H1 (cell line): ENCODE results near the gene NQO2. TPM values are rescaled to one million over a fixed set of nuclear protein-coding genes. Genes with fewer than 3 reads are reported as not detected.

Source experiments
- CTCF ChIA-PET: fragments of 300-600 bp; sonication (Branson Sonifier 250); formaldehyde crosslinking; loops from one replicate; lab custom pipeline; 2021; ENCODE audit not compliant: partially characterized antibody; lab: Charles Lee
- POLR2A ChIA-PET: fragments of 300-600 bp; sonication (Branson Sonifier 250); formaldehyde crosslinking; loops from one replicate; lab custom pipeline; 2021; ENCODE audit warnings: inconsistent platforms; ENCODE audit not compliant: partially characterized antibody; lab: Charles Lee
- DNase-seq, 2 experiments: peaks; one replicate each; pipeline versions ENCODE4 v3.0.0 to v3.0.0-alpha.2; 2010 to 2022; ENCODE audit warnings: low spot score in 2 of 2, low read depth in 1 of 2, mixed read lengths in 1 of 2
- FAIRE-seq: peaks from 2 replicates; lab custom pipeline; 2011; peaks lifted over from hg19 to GRCh38; lab: Jason Lieb, UNC
- H2AFZ ChIP-seq: 2 replicates; pipeline ENCODE4 v1.8.1; 2012; ENCODE audit warnings: low read length, inconsistent platforms
- H2AK5ac ChIP-seq: 2 replicates; pipeline ENCODE4 v1.6.1; 2013; ENCODE audit warnings: low read depth, low read length
- H2BK120ac ChIP-seq: replicated peaks from 2 replicates; pipeline ENCODE3; 2013; ENCODE audit warnings: low read depth, low read length, inconsistent platforms
- H2BK12ac ChIP-seq: 2 replicates; pipeline ENCODE4 v1.6.1; 2013; ENCODE audit warnings: low read depth, low read length
- H2BK15ac ChIP-seq: 2 replicates; pipeline ENCODE4 v1.6.1; 2013; ENCODE audit warnings: low read length
- H2BK20ac ChIP-seq: 2 replicates; pipeline ENCODE4 v1.6.1; 2013; ENCODE audit warnings: low read length
- H2BK5ac ChIP-seq: 2 replicates; pipeline ENCODE4 v1.6.1; 2013; ENCODE audit warnings: low read depth, low read length
- H3K14ac ChIP-seq: 2 replicates; pipeline ENCODE4 v1.6.1; 2013; ENCODE audit warnings: inconsistent platforms; ENCODE audit not compliant: insufficient read length
- H3K18ac ChIP-seq: 2 replicates; pipeline ENCODE4 v1.6.1; 2013; ENCODE audit warnings: low read length; ENCODE audit errors: extremely low read depth
- H3K23ac ChIP-seq: 2 replicates; pipeline ENCODE4 v1.6.1; 2013; ENCODE audit warnings: inconsistent platforms; ENCODE audit not compliant: insufficient read length
- H3K23me2 ChIP-seq: 2 replicates; pipeline ENCODE4 v1.6.1; 2013; ENCODE audit warnings: low read depth, low read length
- H3K27ac ChIP-seq: 2 replicates; pipeline ENCODE4 v1.6.1; 2011; ENCODE audit warnings: low read depth, low read length, inconsistent platforms
- H3K27me3 ChIP-seq, 4 experiments: replicated peaks in 1 of 4; 1 replicate in 1 of 4; 2 replicates in 3 of 4; pipeline versions ENCODE4 v1.6.1 to v1.8.1; 2011 to 2013; ENCODE audit warnings: low read length in 3 of 4, mild to moderate bottlenecking in 3 of 4, inconsistent platforms in 2 of 4, mixed read lengths in 2 of 4, moderate library complexity in 1 of 4; ENCODE audit not compliant: control insufficient read depth in 3 of 4, insufficient read depth in 3 of 4; ENCODE audit errors: extremely low read depth in 1 of 4
- H3K36me3 ChIP-seq, 4 experiments: 2 replicates each; pipeline versions ENCODE4 v1.6.1 to v1.8.1; 2011 to 2013; ENCODE audit warnings: mild to moderate bottlenecking in 4 of 4, low read length in 3 of 4, moderate library complexity in 2 of 4, control low read depth in 1 of 4, inconsistent platforms in 1 of 4; ENCODE audit not compliant: insufficient read depth in 4 of 4, control insufficient read depth in 2 of 4
- H3K4ac ChIP-seq: replicated peaks from 2 replicates; pipeline ENCODE3; 2013; ENCODE audit warnings: low read length, low read depth, mixed read lengths, inconsistent platforms; ENCODE audit not compliant: insufficient read length
- H3K4me1 ChIP-seq, 4 experiments: replicated peaks in 1 of 4; 1 replicate in 1 of 4; 2 replicates in 3 of 4; pipeline versions ENCODE4 v1.6.1 to v1.8.1; 2011 to 2013; ENCODE audit warnings: low read length in 3 of 4, inconsistent platforms in 2 of 4, mixed read lengths in 1 of 4; ENCODE audit not compliant: insufficient read depth in 4 of 4, control insufficient read depth in 3 of 4
- H3K4me2 ChIP-seq, 2 experiments: 2 replicates each; pipeline versions ENCODE4 v1.6.1 to v1.8.1; 2011 to 2013; ENCODE audit warnings: low read depth in 2 of 2, low read length in 2 of 2, control low read depth in 1 of 2, inconsistent platforms in 1 of 2, mild to moderate bottlenecking in 1 of 2; ENCODE audit not compliant: insufficient read depth in 1 of 2
- H3K4me3 ChIP-seq, 4 experiments: fragments of 200-600, 300-600 bp in 1 of 4; sonication (generic), shearing (Covaris generic), sonication (Bioruptor Twin) in 1 of 4; 2 replicates each; pipeline versions ENCODE4 v1.5.1 to v1.8.1; 2011 to 2016; ENCODE audit warnings: low read length in 4 of 4, low read depth in 3 of 4, control low read depth in 2 of 4, inconsistent platforms in 2 of 4, mild to moderate bottlenecking in 2 of 4, mixed read lengths in 1 of 4, moderate library complexity in 1 of 4; ENCODE audit not compliant: insufficient read depth in 2 of 4; ENCODE audit errors: extremely low read depth in 1 of 4
- H3K56ac ChIP-seq: replicated peaks from 2 replicates; pipeline ENCODE3; 2013; ENCODE audit warnings: low read depth, mild to moderate bottlenecking, mixed read lengths, low read length, inconsistent platforms; ENCODE audit not compliant: insufficient read length
- H3K79me1 ChIP-seq: 2 replicates; pipeline ENCODE4 v1.6.1; 2013; ENCODE audit warnings: low read depth, low read length, control low read depth
- H3K79me2 ChIP-seq, 2 experiments: 2 replicates each; pipeline versions ENCODE4 v1.6.1 to v1.8.1; 2012 to 2013; ENCODE audit warnings: low read length in 2 of 2, mild to moderate bottlenecking in 2 of 2, inconsistent platforms in 1 of 2; ENCODE audit not compliant: insufficient read depth in 2 of 2, control insufficient read depth in 1 of 2
- H3K9ac ChIP-seq, 4 experiments: replicated peaks in 1 of 4; 1 replicate in 1 of 4; 2 replicates in 3 of 4; pipeline versions ENCODE4 v1.6.1 to v1.8.1; 2011 to 2013; ENCODE audit warnings: low read depth in 3 of 4, low read length in 3 of 4, control low read depth in 2 of 4, mild to moderate bottlenecking in 2 of 4, moderate library complexity in 2 of 4, inconsistent platforms in 1 of 4; ENCODE audit errors: extremely low read depth in 1 of 4
- H3K9me3 ChIP-seq, 2 experiments: 2 replicates each; pipeline versions ENCODE4 v1.6.1 to v1.8.1; 2012 to 2013; ENCODE audit warnings: mild to moderate bottlenecking in 2 of 2, moderate library complexity in 2 of 2, control low read depth in 1 of 2, inconsistent platforms in 1 of 2, low read depth in 1 of 2, low read length in 1 of 2, mixed read lengths in 1 of 2; ENCODE audit not compliant: insufficient read depth in 2 of 2
- H4K20me1 ChIP-seq, 2 experiments: replicated peaks in 1 of 2; 2 replicates each; pipeline versions ENCODE3 to v1.8.1; 2011 to 2013; ENCODE audit warnings: inconsistent platforms in 2 of 2, low read length in 2 of 2, mild to moderate bottlenecking in 1 of 2; ENCODE audit not compliant: insufficient read depth in 2 of 2, control insufficient read depth in 1 of 2
- H4K5ac ChIP-seq: 2 replicates; pipeline ENCODE4 v1.6.1; 2013; ENCODE audit warnings: low read length, low read depth, mixed read lengths, inconsistent platforms; ENCODE audit not compliant: insufficient read length
- H4K8ac ChIP-seq: 2 replicates; pipeline ENCODE4 v1.8.0; 2013; ENCODE audit warnings: mild to moderate bottlenecking, moderate library complexity, low read length, inconsistent platforms; ENCODE audit not compliant: insufficient read depth; ENCODE audit errors: extremely low read depth
- H4K91ac ChIP-seq: replicated peaks from 2 replicates; pipeline ENCODE3; 2013; ENCODE audit warnings: low read length, mixed read lengths, inconsistent platforms; ENCODE audit not compliant: insufficient read length
- ATF2 ChIP-seq: IDR thresholded peaks from 2 replicates; pipeline ENCODE4 v1.6.1; 2012; ENCODE audit warnings: low read length, inconsistent platforms
- GTF2F1 ChIP-seq: IDR thresholded peaks from 2 replicates; pipeline ENCODE4 v1.6.1; 2012; ENCODE audit warnings: low read depth, low read length, improper control_type of control experiment, borderline replicate concordance
- PHF8 ChIP-seq: fragments of 200-600 bp; sonication (generic); conservative IDR thresholded peaks from 2 replicates; pipeline ENCODE4 v1.7.1; 2012; ENCODE audit warnings: low read depth, mild to moderate bottlenecking, inconsistent platforms, low read length, moderate library complexity
- SAP30 ChIP-seq: fragments of 300-600 bp; sonication (generic); IDR thresholded peaks from 2 replicates; pipeline ENCODE4 v1.7.1; 2012; ENCODE audit warnings: low read length, moderate library complexity, mild to moderate bottlenecking, inconsistent platforms; ENCODE audit not compliant: insufficient read depth, insufficient replicate concordance
- SP1 ChIP-seq: IDR thresholded peaks from 2 replicates; pipeline ENCODE4 v1.6.1; 2011; ENCODE audit warnings: low read depth, low read length
- SP2 ChIP-seq: IDR thresholded peaks from 2 replicates; pipeline ENCODE4 v1.6.1; 2012; ENCODE audit warnings: mild to moderate bottlenecking, low read length, inconsistent platforms
- YY1 ChIP-seq: IDR thresholded peaks from 2 replicates; pipeline ENCODE4 v1.6.1; 2011; ENCODE audit warnings: low read depth, mild to moderate bottlenecking, low read length
- WGBS, 2 experiments: shearing (Covaris generic) in 1 of 2; methylation state at CpG; one replicate each; pipeline versions ENCODE4 v1.1.6 to v1.1.7; 2013 to 2015; ENCODE audit warnings: low lambda C conversion rate in 2 of 2, mixed read lengths in 2 of 2, inconsistent platforms in 1 of 2, low coverage in 1 of 2, missing lambda C conversion rate in 1 of 2; ENCODE audit not compliant: insufficient replicate concordance in 2 of 2, insufficient coverage in 1 of 2, insufficient read length in 1 of 2; ENCODE audit errors: extremely low coverage in 1 of 2, missing lambda C conversion rate in 1 of 2; 5-methylcytosine and 5-hydroxymethylcytosine counted together
- polyA plus RNA-seq, 7 experiments: library from polyadenylated mRNA; depleted of rRNA in 3 of 7; stranded (reverse) in 5 of 7; unstranded in 2 of 7; fragments of >200 nt in 5 of 7; fragments of 200-250 nt in 2 of 7; gene quantifications; 1 replicate in 5 of 7; 2 replicates in 1 of 7; 4 replicates in 1 of 7; pipeline versions ENCODE4 v1.2.1 to v1.2.3, GENCODE V29; 2011 to 2013; ENCODE audit warnings: missing spikeins in 2 of 7, mixed read lengths in 2 of 7
- total RNA-seq: library from RNA; stranded (reverse); fragmentation: NEBNext Ultra II Directional; extraction: Animal tissue kit (Norgen Biotek cat#: 25700); gene quantifications from 2 replicates; pipeline ENCODE4 v1.2.1, GENCODE V29; 2021

The NQO2 gene
- total and polyA plus RNA-seq, 2 of the 8 experiments (the other 6 are each of a cell fraction or from before 2014, with no cell fraction given): 135 to 168 TPM

- FAIRE-seq: no peak
- peaks cover 0 to 2% (median 0%) of the 10 kb centered on the region in 4 experiments; a peak in 1 of 7 replicates for H3K27me3 ChIP-seq
- TF ChIP-seq SP1 (no peak), YY1 (no peak), SAP30 (no peak), ATF2 (no peak), GTF2F1 (no peak), SP2 (no peak), PHF8 (no peak)
These were observed 26.0 kb upstream of the NQO2 start for GRCh38 chr6:2973676-2974075.

More at GRCh38 chr6:2973676-2974075, 26.0 kb upstream of the NQO2 start:
- peaks cover 6% of the 10 kb centered on the region; the same call in 1 of the 2 replicates for H3K23me2 ChIP-seq
- no peak overlapping the region for H2AFZ ChIP-seq
- no peaks in the 10 kb centered on the region for H3K79me1 ChIP-seq
- POLR2A ChIA-PET: interaction anchor here (0.6 kb wide), 1 partner anchor 345 kb away, joined by 3 read pairs; no protein-coding TSS in a partner anchor
- no peak overlapping the region for H4K91ac ChIP-seq
- H3K4me1 ChIP-seq: peaks cover 0 to 6% (median 1%) of the 10 kb centered on the region in 4 experiments; a peak in 4 of 7 replicates
- no peak overlapping the region for H3K27ac ChIP-seq
- no peak overlapping the region for H3K18ac ChIP-seq
- no peaks in the 10 kb centered on the region for H3K79me2 ChIP-seq
- no peaks in the 10 kb centered on the region for H3K36me3 ChIP-seq
- H3K14ac ChIP-seq: no peak overlapping the region
- H3K9ac ChIP-seq: no peak overlapping the region
- H3K56ac ChIP-seq: no peak overlapping the region
- no peak overlapping the region for H2BK15ac ChIP-seq
- H2BK20ac ChIP-seq: no peak overlapping the region
- H3K9me3 ChIP-seq: no peaks in the 10 kb centered on the region
- DNase-seq: no peak
- WGBS, 2 experiments: 98% methylated on average over 5 of the region's 5 CpGs; no CpG with 5 or more reads in 1 of the 2 experiments
- H2BK120ac ChIP-seq: no peak overlapping the region
- H3K4ac ChIP-seq: no peak overlapping the region
- no peak overlapping the region for H4K8ac ChIP-seq
- no peak overlapping the region for H2AK5ac ChIP-seq
- no peak overlapping the region for H3K23ac ChIP-seq
- no peak overlapping the region for H3K4me2 ChIP-seq
- H4K5ac ChIP-seq: no peak overlapping the region
- no peak overlapping the region for H3K4me3 ChIP-seq
- H2BK12ac ChIP-seq: no peak overlapping the region
- CTCF ChIA-PET: interaction anchor here (0.8 to 9.3 kb wide), 3 partner anchors 13 to 23 kb away, joined by 3 to 54 read pairs (median 5); no protein-coding TSS in a partner anchor
- H2BK5ac ChIP-seq: no peak overlapping the region
- no peaks in the 10 kb centered on the region for H4K20me1 ChIP-seq
